DND-41 (cell line): Measurements from ENCODE around the gene GRAMD4.

Experiments used
- ATAC-seq: fragments of 200-7000 bp; cut with Tn5 transposase; 3 replicates; pipeline ENCODE4 v1.9.1; 2021; ENCODE audit warnings: low read depth; ENCODE audit not compliant: insufficient read depth
- DNase-seq: peaks from one replicate; pipeline ENCODE4 v3.0.0-alpha.2; 2020
- H2AFZ ChIP-seq: 2 replicates; pipeline ENCODE4 v1.6.0; 2012; ENCODE audit warnings: low read depth, low read length
- H3K27ac ChIP-seq: 2 replicates; pipeline ENCODE4 v1.5.1; 2012; ENCODE audit warnings: low read length, inconsistent platforms
- H3K27me3 ChIP-seq: fragments of 200-600 bp; sonication (generic); 2 replicates; pipeline ENCODE4 v1.6.0; 2012; ENCODE audit warnings: low read length, mild to moderate bottlenecking, inconsistent platforms; ENCODE audit not compliant: insufficient read depth, poor library complexity
- H3K36me3 ChIP-seq: 2 replicates; pipeline ENCODE4 v1.5.1; 2012; ENCODE audit warnings: low read length, inconsistent platforms; ENCODE audit not compliant: insufficient read depth
- H3K4me1 ChIP-seq: 2 replicates; pipeline ENCODE4 v1.5.1; 2012; ENCODE audit warnings: mild to moderate bottlenecking, low read length; ENCODE audit not compliant: insufficient read depth
- H3K4me2 ChIP-seq: 2 replicates; pipeline ENCODE4 v1.6.0; 2012; ENCODE audit warnings: mild to moderate bottlenecking, moderate library complexity, low read length, inconsistent platforms; ENCODE audit not compliant: insufficient read depth
- H3K4me3 ChIP-seq, 2 experiments: fragments of 200-600 bp in 1 of 2; shearing (Covaris generic) in 1 of 2; 2 replicates each; pipeline ENCODE4 v1.5.1; 2012 to 2016; ENCODE audit warnings: inconsistent platforms in 2 of 2, low read length in 2 of 2, mild to moderate bottlenecking in 2 of 2, low read depth in 1 of 2, moderate library complexity in 1 of 2
- H3K79me2 ChIP-seq: 2 replicates; pipeline ENCODE4 v1.6.0; 2012; ENCODE audit warnings: low read length, inconsistent platforms; ENCODE audit not compliant: insufficient read depth
- H3K9ac ChIP-seq: 2 replicates; pipeline ENCODE4 v1.6.0; 2012; ENCODE audit warnings: low read depth, mild to moderate bottlenecking, inconsistent platforms, low read length, moderate library complexity
- H3K9me3 ChIP-seq: 2 replicates; pipeline ENCODE4 v1.5.1; 2012; ENCODE audit warnings: low read length, moderate library complexity, mild to moderate bottlenecking, inconsistent platforms; ENCODE audit not compliant: insufficient read depth, severe bottlenecking
- H4K20me1 ChIP-seq: 2 replicates; pipeline ENCODE4 v1.6.0; 2012; ENCODE audit warnings: low read length; ENCODE audit not compliant: insufficient read depth
- EZH2 ChIP-seq: IDR thresholded peaks from 3 replicates; pipeline ENCODE4 v1.6.1; 2012; ENCODE audit warnings: borderline replicate concordance, low read depth, mild to moderate bottlenecking, moderate library complexity, low read length, inconsistent platforms; ENCODE audit not compliant: severe bottlenecking
- TF ChIP-seq, protein P1 (sequence below): IDR thresholded peaks from 2 replicates; pipeline ENCODE4 v1.5.1; 2012; ENCODE audit warnings: borderline replicate concordance, low read length, moderate library complexity, mild to moderate bottlenecking; ENCODE audit not compliant: poor library complexity, severe bottlenecking; ENCODE audit errors: extremely low read depth

The GRAMD4 gene

GRCh38 chr22:46684706-46685105 lies 64.5 kb downstream of the GRAMD4 start:
- no peak overlapping the region for H2AFZ ChIP-seq

GRCh38 chr22:46686221-46687047 lies 66.2 kb downstream of the GRAMD4 start:
- Histone ChIP-seq H3K4me3 (no peak overlapping the region), H3K4me2 (no peak overlapping the region), H4K20me1 (peaks cover 3% of the 10 kb centered on the region; the same call in 1 of the 2 replicates), H2AFZ (no peak overlapping the region), H3K9me3 (no peaks in the 10 kb centered on the region), H3K79me2 (no peaks in the 10 kb centered on the region), H3K36me3 (peaks cover 71% of the 10 kb centered on the region), H3K27ac (0 out of 2 replicates have a peak overlapping the region, but pooled peaks have one; percentile 11), H3K27me3 (no peaks in the 10 kb centered on the region), H3K9ac (no peak overlapping the region), H3K4me1 (no peaks in the 10 kb centered on the region)
- no peak for DNase-seq
- no peak for ATAC-seq
- TF ChIP-seq, protein P1, sequence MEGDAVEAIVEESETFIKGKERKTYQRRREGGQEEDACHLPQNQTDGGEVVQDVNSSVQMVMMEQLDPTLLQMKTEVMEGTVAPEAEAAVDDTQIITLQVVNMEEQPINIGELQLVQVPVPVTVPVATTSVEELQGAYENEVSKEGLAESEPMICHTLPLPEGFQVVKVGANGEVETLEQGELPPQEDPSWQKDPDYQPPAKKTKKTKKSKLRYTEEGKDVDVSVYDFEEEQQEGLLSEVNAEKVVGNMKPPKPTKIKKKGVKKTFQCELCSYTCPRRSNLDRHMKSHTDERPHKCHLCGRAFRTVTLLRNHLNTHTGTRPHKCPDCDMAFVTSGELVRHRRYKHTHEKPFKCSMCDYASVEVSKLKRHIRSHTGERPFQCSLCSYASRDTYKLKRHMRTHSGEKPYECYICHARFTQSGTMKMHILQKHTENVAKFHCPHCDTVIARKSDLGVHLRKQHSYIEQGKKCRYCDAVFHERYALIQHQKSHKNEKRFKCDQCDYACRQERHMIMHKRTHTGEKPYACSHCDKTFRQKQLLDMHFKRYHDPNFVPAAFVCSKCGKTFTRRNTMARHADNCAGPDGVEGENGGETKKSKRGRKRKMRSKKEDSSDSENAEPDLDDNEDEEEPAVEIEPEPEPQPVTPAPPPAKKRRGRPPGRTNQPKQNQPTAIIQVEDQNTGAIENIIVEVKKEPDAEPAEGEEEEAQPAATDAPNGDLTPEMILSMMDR = peak; percentile 29
- no peak for TF ChIP-seq EZH2

More at GRCh38 chr22:46684706-46685105, 64.5 kb downstream of the GRAMD4 start:
- Histone ChIP-seq H3K9me3 (no peaks in the 10 kb centered on the region), H4K20me1 (peaks cover 7% of the 10 kb centered on the region; the same call in 1 of the 2 replicates), H3K9ac (no peak overlapping the region), H3K27me3 (no peaks in the 10 kb centered on the region), H3K4me1 (no peaks in the 10 kb centered on the region), H3K36me3 (peaks cover 65% of the 10 kb centered on the region), H3K4me2 (no peak overlapping the region), H3K27ac (no peak overlapping the region), H3K4me3 (no peak overlapping the region), H3K79me2 (no peaks in the 10 kb centered on the region)
- DNase-seq (no peak), ATAC-seq (no peak)
- no peak for TF ChIP-seq EZH2
- TF ChIP-seq, protein P1 = no peak

GRCh38 chr22:46687048-46687444 lies 66.9 kb downstream of the GRAMD4 start:
- TF ChIP-seq, protein P1 = no peak
- no peak for TF ChIP-seq EZH2
- Histone ChIP-seq H3K9me3 (no peaks in the 10 kb centered on the region), H4K20me1 (peaks cover 3% of the 10 kb centered on the region; the same call in 1 of the 2 replicates), H2AFZ (no peak overlapping the region), H3K4me2 (no peak overlapping the region), H3K36me3 (peaks cover 73% of the 10 kb centered on the region), H3K9ac (no peak overlapping the region), H3K79me2 (no peaks in the 10 kb centered on the region), H3K27me3 (no peaks in the 10 kb centered on the region), H3K4me1 (no peaks in the 10 kb centered on the region), H3K4me3 (no peak overlapping the region), H3K27ac (no peak overlapping the region)
- ATAC-seq (no peak), DNase-seq (no peak)
